H1 (cell line): Measurements from ENCODE around the gene CTTNBP2. TPM values are rescaled to one million over a fixed set of nuclear protein-coding genes. Genes with fewer than 3 reads are reported as not detected.

Experiments used
- CTCF ChIA-PET: fragments of 300-600 bp; sonication (Branson Sonifier 250); formaldehyde crosslinking; loops from one replicate; lab custom pipeline; 2021; ENCODE audit not compliant: partially characterized antibody; lab: Charles Lee
- POLR2A ChIA-PET: fragments of 300-600 bp; sonication (Branson Sonifier 250); formaldehyde crosslinking; loops from one replicate; lab custom pipeline; 2021; ENCODE audit warnings: inconsistent platforms; ENCODE audit not compliant: partially characterized antibody; lab: Charles Lee
- DNase-seq, 2 experiments: peaks; one replicate each; pipeline versions ENCODE4 v3.0.0 to v3.0.0-alpha.2; 2010 to 2022; ENCODE audit warnings: low spot score in 2 of 2, low read depth in 1 of 2, mixed read lengths in 1 of 2
- FAIRE-seq: peaks from 2 replicates; lab custom pipeline; 2011; peaks lifted over from hg19 to GRCh38; lab: Jason Lieb, UNC
- H2AFZ ChIP-seq: 2 replicates; pipeline ENCODE4 v1.8.1; 2012; ENCODE audit warnings: low read length, inconsistent platforms
- H2AK5ac ChIP-seq: 2 replicates; pipeline ENCODE4 v1.6.1; 2013; ENCODE audit warnings: low read depth, low read length
- H2BK120ac ChIP-seq: replicated peaks from 2 replicates; pipeline ENCODE3; 2013; ENCODE audit warnings: low read depth, low read length, inconsistent platforms
- H2BK12ac ChIP-seq: 2 replicates; pipeline ENCODE4 v1.6.1; 2013; ENCODE audit warnings: low read depth, low read length
- H2BK15ac ChIP-seq: 2 replicates; pipeline ENCODE4 v1.6.1; 2013; ENCODE audit warnings: low read length
- H2BK20ac ChIP-seq: 2 replicates; pipeline ENCODE4 v1.6.1; 2013; ENCODE audit warnings: low read length
- H2BK5ac ChIP-seq: 2 replicates; pipeline ENCODE4 v1.6.1; 2013; ENCODE audit warnings: low read depth, low read length
- H3K14ac ChIP-seq: 2 replicates; pipeline ENCODE4 v1.6.1; 2013; ENCODE audit warnings: inconsistent platforms; ENCODE audit not compliant: insufficient read length
- H3K18ac ChIP-seq: 2 replicates; pipeline ENCODE4 v1.6.1; 2013; ENCODE audit warnings: low read length; ENCODE audit errors: extremely low read depth
- H3K23ac ChIP-seq: 2 replicates; pipeline ENCODE4 v1.6.1; 2013; ENCODE audit warnings: inconsistent platforms; ENCODE audit not compliant: insufficient read length
- H3K23me2 ChIP-seq: 2 replicates; pipeline ENCODE4 v1.6.1; 2013; ENCODE audit warnings: low read depth, low read length
- H3K27ac ChIP-seq: 2 replicates; pipeline ENCODE4 v1.6.1; 2011; ENCODE audit warnings: low read depth, low read length, inconsistent platforms
- H3K27me3 ChIP-seq, 4 experiments: replicated peaks in 1 of 4; 1 replicate in 1 of 4; 2 replicates in 3 of 4; pipeline versions ENCODE4 v1.6.1 to v1.8.1; 2011 to 2013; ENCODE audit warnings: low read length in 3 of 4, mild to moderate bottlenecking in 3 of 4, inconsistent platforms in 2 of 4, mixed read lengths in 2 of 4, moderate library complexity in 1 of 4; ENCODE audit not compliant: control insufficient read depth in 3 of 4, insufficient read depth in 3 of 4; ENCODE audit errors: extremely low read depth in 1 of 4
- H3K36me3 ChIP-seq, 4 experiments: 2 replicates each; pipeline versions ENCODE4 v1.6.1 to v1.8.1; 2011 to 2013; ENCODE audit warnings: mild to moderate bottlenecking in 4 of 4, low read length in 3 of 4, moderate library complexity in 2 of 4, control low read depth in 1 of 4, inconsistent platforms in 1 of 4; ENCODE audit not compliant: insufficient read depth in 4 of 4, control insufficient read depth in 2 of 4
- H3K4ac ChIP-seq: replicated peaks from 2 replicates; pipeline ENCODE3; 2013; ENCODE audit warnings: low read length, low read depth, mixed read lengths, inconsistent platforms; ENCODE audit not compliant: insufficient read length
- H3K4me1 ChIP-seq, 4 experiments: replicated peaks in 1 of 4; 1 replicate in 1 of 4; 2 replicates in 3 of 4; pipeline versions ENCODE4 v1.6.1 to v1.8.1; 2011 to 2013; ENCODE audit warnings: low read length in 3 of 4, inconsistent platforms in 2 of 4, mixed read lengths in 1 of 4; ENCODE audit not compliant: insufficient read depth in 4 of 4, control insufficient read depth in 3 of 4
- H3K4me2 ChIP-seq, 2 experiments: 2 replicates each; pipeline versions ENCODE4 v1.6.1 to v1.8.1; 2011 to 2013; ENCODE audit warnings: low read depth in 2 of 2, low read length in 2 of 2, control low read depth in 1 of 2, inconsistent platforms in 1 of 2, mild to moderate bottlenecking in 1 of 2; ENCODE audit not compliant: insufficient read depth in 1 of 2
- H3K4me3 ChIP-seq, 4 experiments: fragments of 200-600, 300-600 bp in 1 of 4; sonication (generic), shearing (Covaris generic), sonication (Bioruptor Twin) in 1 of 4; 2 replicates each; pipeline versions ENCODE4 v1.5.1 to v1.8.1; 2011 to 2016; ENCODE audit warnings: low read length in 4 of 4, low read depth in 3 of 4, control low read depth in 2 of 4, inconsistent platforms in 2 of 4, mild to moderate bottlenecking in 2 of 4, mixed read lengths in 1 of 4, moderate library complexity in 1 of 4; ENCODE audit not compliant: insufficient read depth in 2 of 4; ENCODE audit errors: extremely low read depth in 1 of 4
- H3K56ac ChIP-seq: replicated peaks from 2 replicates; pipeline ENCODE3; 2013; ENCODE audit warnings: low read depth, mild to moderate bottlenecking, mixed read lengths, low read length, inconsistent platforms; ENCODE audit not compliant: insufficient read length
- H3K79me1 ChIP-seq: 2 replicates; pipeline ENCODE4 v1.6.1; 2013; ENCODE audit warnings: low read depth, low read length, control low read depth
- H3K79me2 ChIP-seq, 2 experiments: 2 replicates each; pipeline versions ENCODE4 v1.6.1 to v1.8.1; 2012 to 2013; ENCODE audit warnings: low read length in 2 of 2, mild to moderate bottlenecking in 2 of 2, inconsistent platforms in 1 of 2; ENCODE audit not compliant: insufficient read depth in 2 of 2, control insufficient read depth in 1 of 2
- H3K9ac ChIP-seq, 4 experiments: replicated peaks in 1 of 4; 1 replicate in 1 of 4; 2 replicates in 3 of 4; pipeline versions ENCODE4 v1.6.1 to v1.8.1; 2011 to 2013; ENCODE audit warnings: low read depth in 3 of 4, low read length in 3 of 4, control low read depth in 2 of 4, mild to moderate bottlenecking in 2 of 4, moderate library complexity in 2 of 4, inconsistent platforms in 1 of 4; ENCODE audit errors: extremely low read depth in 1 of 4
- H3K9me3 ChIP-seq, 2 experiments: 2 replicates each; pipeline versions ENCODE4 v1.6.1 to v1.8.1; 2012 to 2013; ENCODE audit warnings: mild to moderate bottlenecking in 2 of 2, moderate library complexity in 2 of 2, control low read depth in 1 of 2, inconsistent platforms in 1 of 2, low read depth in 1 of 2, low read length in 1 of 2, mixed read lengths in 1 of 2; ENCODE audit not compliant: insufficient read depth in 2 of 2
- H4K20me1 ChIP-seq, 2 experiments: replicated peaks in 1 of 2; 2 replicates each; pipeline versions ENCODE3 to v1.8.1; 2011 to 2013; ENCODE audit warnings: inconsistent platforms in 2 of 2, low read length in 2 of 2, mild to moderate bottlenecking in 1 of 2; ENCODE audit not compliant: insufficient read depth in 2 of 2, control insufficient read depth in 1 of 2
- H4K5ac ChIP-seq: 2 replicates; pipeline ENCODE4 v1.6.1; 2013; ENCODE audit warnings: low read length, low read depth, mixed read lengths, inconsistent platforms; ENCODE audit not compliant: insufficient read length
- H4K8ac ChIP-seq: 2 replicates; pipeline ENCODE4 v1.8.0; 2013; ENCODE audit warnings: mild to moderate bottlenecking, moderate library complexity, low read length, inconsistent platforms; ENCODE audit not compliant: insufficient read depth; ENCODE audit errors: extremely low read depth
- H4K91ac ChIP-seq: replicated peaks from 2 replicates; pipeline ENCODE3; 2013; ENCODE audit warnings: low read length, mixed read lengths, inconsistent platforms; ENCODE audit not compliant: insufficient read length
- POLR2AphosphoS5 ChIP-seq: IDR thresholded peaks from 2 replicates; pipeline ENCODE4 v1.6.1; 2011; ENCODE audit warnings: low read depth, low read length
- RXRA ChIP-seq: IDR thresholded peaks from 2 replicates; pipeline ENCODE4 v1.6.1; 2011; ENCODE audit warnings: low read depth, mild to moderate bottlenecking, low read length, moderate library complexity; ENCODE audit not compliant: insufficient read depth
- WGBS, 2 experiments: shearing (Covaris generic) in 1 of 2; methylation state at CpG; one replicate each; pipeline versions ENCODE4 v1.1.6 to v1.1.7; 2013 to 2015; ENCODE audit warnings: low lambda C conversion rate in 2 of 2, mixed read lengths in 2 of 2, inconsistent platforms in 1 of 2, low coverage in 1 of 2, missing lambda C conversion rate in 1 of 2; ENCODE audit not compliant: insufficient replicate concordance in 2 of 2, insufficient coverage in 1 of 2, insufficient read length in 1 of 2; ENCODE audit errors: extremely low coverage in 1 of 2, missing lambda C conversion rate in 1 of 2; 5-methylcytosine and 5-hydroxymethylcytosine counted together
- polyA plus RNA-seq, 7 experiments: library from polyadenylated mRNA; depleted of rRNA in 3 of 7; stranded (reverse) in 5 of 7; unstranded in 2 of 7; fragments of >200 nt in 5 of 7; fragments of 200-250 nt in 2 of 7; gene quantifications; 1 replicate in 5 of 7; 2 replicates in 1 of 7; 4 replicates in 1 of 7; pipeline versions ENCODE4 v1.2.1 to v1.2.3, GENCODE V29; 2011 to 2013; ENCODE audit warnings: missing spikeins in 2 of 7, mixed read lengths in 2 of 7
- total RNA-seq: library from RNA; stranded (reverse); fragmentation: NEBNext Ultra II Directional; extraction: Animal tissue kit (Norgen Biotek cat#: 25700); gene quantifications from 2 replicates; pipeline ENCODE4 v1.2.1, GENCODE V29; 2021

Gene CTTNBP2
- total and polyA plus RNA-seq, 2 of the 8 experiments (the other 6 are each of a cell fraction or from before 2014, with no cell fraction given) = 15.3 to 35.1 TPM

DNA sequence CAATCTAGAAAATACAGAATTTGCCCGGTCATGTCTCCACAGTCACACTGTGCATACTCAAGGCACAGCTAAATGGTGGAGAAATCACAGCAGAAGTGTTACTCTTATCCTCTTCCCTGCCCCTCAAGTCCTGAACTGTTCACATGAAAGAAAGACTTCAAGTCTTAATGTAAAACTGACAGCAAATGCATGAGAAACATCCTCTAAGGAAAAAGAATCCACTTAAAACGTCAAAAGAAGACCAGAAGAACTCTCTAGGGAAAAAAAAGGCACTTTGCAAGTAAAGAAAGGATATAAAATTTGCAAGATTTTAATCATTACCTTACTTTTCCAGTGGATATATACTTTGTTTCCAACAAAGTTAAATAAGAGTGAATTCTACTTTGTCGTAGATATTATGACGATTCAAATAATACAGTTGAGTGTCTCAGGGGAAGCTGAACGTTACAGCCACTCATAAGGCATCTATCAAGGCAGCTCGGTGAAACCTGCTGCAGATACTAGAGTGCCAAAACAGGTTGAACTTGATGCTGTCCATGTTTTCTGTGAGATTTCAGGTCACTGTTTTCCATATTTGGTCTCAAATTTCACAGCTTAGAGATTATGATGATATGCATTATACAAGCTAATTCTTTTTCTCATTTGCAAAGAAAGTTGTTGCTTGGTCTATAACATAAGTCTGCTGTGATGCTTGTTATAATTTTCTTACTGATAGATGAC lies 155.0 kb downstream of the CTTNBP2 start:
- TF ChIP-seq POLR2AphosphoS5 (no peak), RXRA (no peak)
- Histone ChIP-seq H3K9ac (no peak overlapping the region), H3K36me3 (peaks cover 5 to 45% (median 16%) of the 10 kb centered on the region in 4 experiments; a peak in 7 of 8 replicates), H3K79me2 (no peaks in the 10 kb centered on the region), H3K23ac (no peak overlapping the region), H3K14ac (no peak overlapping the region), H3K79me1 (no peaks in the 10 kb centered on the region), H3K23me2 (no peaks in the 10 kb centered on the region), H4K8ac (no peak overlapping the region), H3K4me2 (no peak overlapping the region), H2BK12ac (no peak overlapping the region), H2AFZ (no peak overlapping the region), H3K18ac (no peak overlapping the region), H2BK20ac (no peak overlapping the region), H2AK5ac (no peak overlapping the region), H3K9me3 (no peaks in the 10 kb centered on the region), H2BK120ac (no peak overlapping the region), H4K20me1 (no peaks in the 10 kb centered on the region), H4K5ac (no peak overlapping the region), H4K91ac (no peak overlapping the region), H2BK5ac (no peak overlapping the region), H2BK15ac (no peak overlapping the region), H3K27ac (no peak overlapping the region), H3K56ac (no peak overlapping the region), H3K4me1 (no peaks in the 10 kb centered on the region), H3K4ac (no peak overlapping the region), H3K27me3 (no peaks in the 10 kb centered on the region), H3K4me3 (no peak overlapping the region)
- 92% methylated on average over 6 of the region's 6 CpGs; no CpG with 5 or more reads in 1 of the 2 experiments for WGBS, 2 experiments
- ChIA-PET POLR2A (no interaction called here), CTCF (interaction anchor here (0.6 to 5.6 kb wide), 10 partner anchors 13 to 435 kb away, joined by 3 to 55 read pairs (median 4); no protein-coding TSS in a partner anchor)
- DNase-seq = no peak
- no peak for FAIRE-seq
